ENCODE data around the gene URGCP. TPM values are rescaled to one million over a fixed set of nuclear protein-coding genes. Genes with fewer than 3 reads are reported as not detected.

The URGCP gene
- total RNA-seq, 1 experiment from 2014 or later = 30.7 TPM

DNA sequence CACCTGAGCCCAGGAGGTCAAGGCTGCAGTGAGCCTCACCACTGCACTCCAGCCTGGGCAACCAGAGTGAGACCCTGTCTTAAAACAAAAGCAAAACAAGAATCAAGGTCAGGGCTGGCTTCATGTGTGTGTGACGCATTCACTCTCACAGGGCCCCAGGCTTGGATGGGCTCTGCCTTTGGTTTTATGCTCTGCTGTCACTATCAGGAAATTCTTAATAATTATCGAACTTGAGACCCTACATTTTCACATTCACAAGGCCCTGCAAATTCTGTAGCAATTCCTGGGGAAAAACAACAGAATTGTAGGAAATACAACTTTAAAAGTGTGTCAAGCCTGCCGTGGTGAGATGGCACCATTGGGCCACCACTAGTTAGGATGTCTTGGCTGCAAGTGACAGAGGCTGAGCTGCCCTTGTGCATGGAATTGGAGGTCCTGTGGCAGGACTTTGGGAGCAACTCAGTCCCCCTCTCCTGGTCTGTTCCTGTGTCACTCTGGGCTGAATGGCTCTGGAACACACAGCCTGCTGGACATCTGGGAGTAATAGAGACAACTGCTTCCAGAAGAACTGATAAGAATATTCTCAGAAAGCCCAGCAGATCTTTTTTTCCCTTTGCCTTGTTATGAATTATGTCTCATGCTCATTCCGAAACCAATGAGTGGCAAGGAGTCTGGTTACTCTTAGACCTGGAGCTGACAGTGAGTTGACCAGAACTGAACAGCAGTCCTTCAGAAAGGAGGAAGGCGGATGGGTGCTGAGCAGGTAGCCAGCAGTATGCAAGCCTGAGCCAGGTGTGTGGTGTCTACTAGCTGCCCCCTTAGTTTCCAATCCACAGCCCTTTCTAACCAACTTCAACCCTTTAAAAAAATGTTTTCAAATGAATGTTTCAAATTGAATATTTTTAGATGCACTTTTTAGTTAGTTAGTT, 23.4 kb upstream of the URGCP start:
- Mint-ChIP-seq H3K4me1 (peaks cover 5 to 7% of the 10 kb centered on the region in 2 experiments), H3K9me3 (peaks cover 2 to 3% of the 10 kb centered on the region in 2 experiments; a peak in 2 of 5 replicates), H3K4me3 (no peak overlapping the region), H3K27ac (no peak overlapping the region), H3K36me3 (ENCODE audit: insufficient read depth in 1 of 3, low read depth in 3 of 3) (peaks cover 0 to 5% (median 0%) of the 10 kb centered on the region in 3 experiments; a peak in 2 of 7 replicates), H3K27me3 (ENCODE audit: low read depth) (peaks cover 31% of the 10 kb centered on the region)
- peaks cover 3% of the 10 kb centered on the region for H3K23me2 ChIP-seq (ENCODE audit: insufficient read length, low read depth, low read length, poor library complexity, severe bottlenecking)
- no peaks in the 10 kb centered on the region for H3K79me2 ChIP-seq (ENCODE audit: insufficient read depth, low read length)
- peaks cover 3% of the 10 kb centered on the region; the same call in 1 of the 2 replicates for H3K27me3 ChIP-seq (ENCODE audit: insufficient read depth, low read length)
- H3K9me3 ChIP-seq (ENCODE audit: control insufficient read depth, low read depth, low read length) = no peaks in the 10 kb centered on the region
- no peak overlapping the region for H2BK12ac ChIP-seq (ENCODE audit: insufficient read length, low read depth, low read length)
- H3K79me1 ChIP-seq (ENCODE audit: insufficient read depth, low read depth, low read length, poor library complexity, severe bottlenecking) = no peaks in the 10 kb centered on the region
- H2AFZ ChIP-seq (ENCODE audit: low read length) = no peak overlapping the region
- H2BK20ac ChIP-seq (ENCODE audit: low read depth, low read length, poor library complexity, severe bottlenecking) = no peak overlapping the region
- H4K20me1 ChIP-seq (ENCODE audit: control insufficient read depth, insufficient read depth, insufficient read length) = no peaks in the 10 kb centered on the region
- H2BK5ac ChIP-seq (ENCODE audit: insufficient read length, low read length) = no peak overlapping the region
- H3K18ac ChIP-seq (ENCODE audit: insufficient read length, low read depth, low read length) = no peak overlapping the region
- H2BK120ac ChIP-seq (ENCODE audit: low read depth, low read length, poor library complexity, severe bottlenecking) = no peak overlapping the region
- H3K56ac ChIP-seq (ENCODE audit: insufficient read length, low read depth, low read length) = no peak overlapping the region
- H4K91ac ChIP-seq (ENCODE audit: insufficient read length, low read depth, low read length) = no peak overlapping the region
- WGBS (ENCODE audit: extremely low coverage, insufficient read length, low lambda C conversion rate) = no CpG with 5 or more reads among the region's 5 CpGs
- H3K4me1 ChIP-seq (ENCODE audit: insufficient read depth, low read length) = no peaks in the 10 kb centered on the region
- no peak overlapping the region for H3K4me2 ChIP-seq (ENCODE audit: insufficient read depth, insufficient read length, low read length)
- no peak overlapping the region for H2AK5ac ChIP-seq (ENCODE audit: insufficient read length, low read length)
- H3K14ac ChIP-seq (ENCODE audit: insufficient read depth, low read length) = no peak overlapping the region
- no peak for DNase-seq
- TF ChIP-seq CTCF (conservative IDR thresholded peaks at IDR 0.05) = no peak
- H2BK15ac ChIP-seq (ENCODE audit: low read depth, low read length) = no peak overlapping the region
- no peak overlapping the region for H4K5ac ChIP-seq (ENCODE audit: insufficient read length, low read depth, low read length)
- H3K27ac ChIP-seq (ENCODE audit: insufficient read length, low read depth, low read length) = no peak overlapping the region
- H3K23ac ChIP-seq (ENCODE audit: insufficient read length, low read depth, low read length) = no peak overlapping the region
- H3T11ph ChIP-seq (ENCODE audit: low read length) = no peak overlapping the region
- no peak overlapping the region for H4K8ac ChIP-seq (replicated peaks; ENCODE audit: insufficient read length, low read depth, low read length)
- H3K9ac ChIP-seq (ENCODE audit: extremely low read depth, insufficient read length, low read length) = no peak overlapping the region
- no peak overlapping the region for H3K4ac ChIP-seq (ENCODE audit: low read depth, low read length)

Data from H9 (cell line).